ENCODE data around the gene SUN1. TPM values are rescaled to one million over a fixed set of nuclear protein-coding genes. Genes with fewer than 3 reads are reported as not detected.

SUN1 gene
- total RNA-seq, 1 donor from 2014 or later, result 121 TPM

DNA sequence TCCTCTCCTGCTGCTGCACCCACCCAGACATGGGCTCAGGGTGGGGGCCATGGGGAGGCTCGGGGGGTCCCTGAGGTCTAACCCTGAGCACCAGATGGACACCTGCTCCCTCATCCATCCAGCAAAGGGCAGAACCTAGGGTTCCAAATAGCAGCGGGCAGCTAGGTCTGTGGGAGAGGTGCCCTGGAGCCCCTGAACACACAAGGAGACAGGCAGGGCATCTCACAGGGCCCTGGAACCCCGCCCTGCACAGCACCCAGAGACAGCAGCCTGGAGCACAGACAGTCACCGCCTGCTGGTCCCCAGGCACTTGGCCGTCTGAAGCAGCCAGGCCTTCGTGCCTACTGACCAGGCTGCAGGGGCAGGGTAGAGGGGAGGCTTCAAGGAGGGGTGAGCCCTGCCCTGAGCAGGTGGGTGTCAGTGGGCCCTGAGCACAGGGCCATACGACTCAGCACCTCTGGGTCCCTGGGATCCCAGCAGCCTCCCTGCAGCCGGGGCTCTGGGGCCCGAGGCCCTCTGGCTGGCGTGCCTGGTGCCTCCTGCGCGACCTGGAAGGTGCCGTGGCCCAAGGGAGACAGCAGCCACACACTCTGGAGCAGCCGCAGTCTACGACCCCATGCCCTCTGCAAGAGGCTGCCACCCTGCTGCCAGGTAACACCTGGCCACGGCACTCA lies 82.4 kb downstream of the SUN1 start:
- no peak for DNase-seq (ENCODE audit: extremely low spot score, unreplicated experiment)
- peaks cover 13% of the 10 kb centered on the region for H3K4me1 Mint-ChIP-seq (ENCODE audit: unreplicated experiment)
- TF ChIP-seq, protein P1, sequence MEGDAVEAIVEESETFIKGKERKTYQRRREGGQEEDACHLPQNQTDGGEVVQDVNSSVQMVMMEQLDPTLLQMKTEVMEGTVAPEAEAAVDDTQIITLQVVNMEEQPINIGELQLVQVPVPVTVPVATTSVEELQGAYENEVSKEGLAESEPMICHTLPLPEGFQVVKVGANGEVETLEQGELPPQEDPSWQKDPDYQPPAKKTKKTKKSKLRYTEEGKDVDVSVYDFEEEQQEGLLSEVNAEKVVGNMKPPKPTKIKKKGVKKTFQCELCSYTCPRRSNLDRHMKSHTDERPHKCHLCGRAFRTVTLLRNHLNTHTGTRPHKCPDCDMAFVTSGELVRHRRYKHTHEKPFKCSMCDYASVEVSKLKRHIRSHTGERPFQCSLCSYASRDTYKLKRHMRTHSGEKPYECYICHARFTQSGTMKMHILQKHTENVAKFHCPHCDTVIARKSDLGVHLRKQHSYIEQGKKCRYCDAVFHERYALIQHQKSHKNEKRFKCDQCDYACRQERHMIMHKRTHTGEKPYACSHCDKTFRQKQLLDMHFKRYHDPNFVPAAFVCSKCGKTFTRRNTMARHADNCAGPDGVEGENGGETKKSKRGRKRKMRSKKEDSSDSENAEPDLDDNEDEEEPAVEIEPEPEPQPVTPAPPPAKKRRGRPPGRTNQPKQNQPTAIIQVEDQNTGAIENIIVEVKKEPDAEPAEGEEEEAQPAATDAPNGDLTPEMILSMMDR (conservative IDR thresholded peaks at IDR 0.05), result no peak
- H3K36me3 Mint-ChIP-seq, result no peaks in the 10 kb centered on the region
- no peaks in the 10 kb centered on the region for H3K9me3 Mint-ChIP-seq
- H3K27me3 Mint-ChIP-seq, result peaks cover 7% of the 10 kb centered on the region
- H3K4me3 Mint-ChIP-seq, result no peak overlapping the region
- no peak overlapping the region for H3K27ac Mint-ChIP-seq

- H3K27me3 Mint-ChIP-seq, result peaks cover under 1% of the 10 kb centered on the region
- no peaks in the 10 kb centered on the region for H3K9me3 Mint-ChIP-seq
- DNase-seq (ENCODE audit: extremely low spot score, unreplicated experiment), result no peak
- TF ChIP-seq, protein P1 (conservative IDR thresholded peaks at IDR 0.05), result no peak
- peaks cover 13% of the 10 kb centered on the region for H3K4me1 Mint-ChIP-seq (ENCODE audit: unreplicated experiment)
- no peaks in the 10 kb centered on the region for H3K36me3 Mint-ChIP-seq
- no peak overlapping the region for H3K4me3 Mint-ChIP-seq
- no peak overlapping the region for H3K27ac Mint-ChIP-seq
Measured at GRCh38 chr7:915291-916218, 83.3 kb downstream of the SUN1 start.

DNA sequence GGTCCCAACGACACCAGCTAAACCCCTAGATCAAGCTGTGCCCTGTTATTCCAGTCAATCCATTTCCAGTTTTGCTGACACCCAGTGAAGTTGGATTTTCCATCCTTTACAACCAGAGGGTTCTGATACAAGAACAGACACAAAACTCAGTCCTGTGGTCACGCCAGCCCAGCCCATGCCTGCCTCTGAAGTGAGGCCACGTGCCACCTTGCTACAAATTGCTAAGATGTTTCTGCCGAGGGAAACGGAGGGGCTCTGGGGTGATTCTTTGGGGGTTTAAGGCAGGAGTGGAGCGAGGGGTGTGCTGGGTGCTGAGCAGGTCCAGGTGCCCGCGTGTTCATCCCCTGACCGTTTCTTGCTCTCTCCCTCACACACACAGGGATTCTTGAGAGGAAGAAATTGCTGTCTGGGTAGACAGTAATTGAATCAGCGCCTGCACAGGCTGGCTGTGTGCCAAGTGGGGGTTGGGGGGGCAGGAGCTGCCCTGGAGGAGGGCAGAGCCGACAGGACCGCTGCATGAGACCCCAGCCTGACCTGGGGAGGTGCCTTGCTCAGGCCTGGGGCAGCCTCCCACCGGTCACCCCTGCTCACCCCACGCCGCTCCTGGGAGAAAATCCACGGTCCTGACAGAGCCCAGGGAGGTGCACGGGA lies 84.1 kb downstream of the SUN1 start:
- H3K27me3 Mint-ChIP-seq, result no peaks in the 10 kb centered on the region
- H3K4me1 Mint-ChIP-seq (ENCODE audit: unreplicated experiment), result peaks cover 13% of the 10 kb centered on the region
- no peak overlapping the region for H3K27ac Mint-ChIP-seq
- TF ChIP-seq, protein P1 (conservative IDR thresholded peaks at IDR 0.05), result no peak
- no peak for DNase-seq (ENCODE audit: extremely low spot score, unreplicated experiment)
- no peaks in the 10 kb centered on the region for H3K36me3 Mint-ChIP-seq
- no peak overlapping the region for H3K4me3 Mint-ChIP-seq
- no peaks in the 10 kb centered on the region for H3K9me3 Mint-ChIP-seq

DNA sequence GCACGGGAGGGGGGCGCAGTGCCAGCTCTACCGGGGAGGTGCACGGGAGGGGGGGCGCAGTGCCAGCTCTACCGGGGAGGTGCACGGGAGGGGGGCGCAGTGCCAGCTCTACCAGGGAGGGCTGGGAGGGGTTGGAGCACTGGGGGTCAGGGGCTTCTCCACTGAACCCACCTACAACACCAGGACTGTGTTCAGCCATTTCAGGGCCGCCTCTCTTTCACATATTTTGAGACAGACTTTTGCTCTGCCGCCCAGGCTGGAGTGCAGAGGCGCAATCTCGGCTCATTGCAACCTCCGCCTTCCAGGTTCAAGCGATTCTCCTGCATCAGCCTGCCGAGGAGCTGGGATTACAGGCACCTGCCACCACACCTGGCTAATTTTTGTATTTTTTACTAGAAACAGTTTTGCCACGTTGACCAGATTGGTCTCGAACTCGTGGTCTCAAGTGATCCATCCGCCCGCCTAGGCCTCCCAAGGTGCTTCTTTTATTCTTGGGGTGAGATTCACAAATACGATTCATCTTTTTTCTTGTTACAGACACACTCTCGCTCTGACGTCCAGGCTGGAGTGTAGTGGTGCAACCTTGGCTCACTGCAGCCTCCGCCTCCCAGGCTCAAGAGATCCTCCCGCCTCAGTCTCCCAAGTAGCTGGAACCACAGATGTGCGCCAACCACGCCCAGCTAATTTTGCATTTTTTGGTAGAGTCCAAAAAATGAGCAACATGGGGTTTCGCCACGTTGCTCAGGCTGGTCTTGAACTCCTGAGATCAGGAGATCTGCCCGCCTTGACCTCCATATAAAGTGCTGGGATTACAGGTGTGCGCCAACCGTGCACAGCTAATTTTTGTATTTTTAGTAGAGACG lies 85.2 kb downstream of the SUN1 start:
- no peak overlapping the region for H3K4me3 Mint-ChIP-seq
- no peaks in the 10 kb centered on the region for H3K36me3 Mint-ChIP-seq
- H3K27ac Mint-ChIP-seq, result no peak overlapping the region
- H3K9me3 Mint-ChIP-seq, result no peaks in the 10 kb centered on the region
- TF ChIP-seq, protein P1 (conservative IDR thresholded peaks at IDR 0.05), result no peak
- no peak for DNase-seq (ENCODE audit: extremely low spot score, unreplicated experiment)
- H3K27me3 Mint-ChIP-seq, result no peaks in the 10 kb centered on the region
- H3K4me1 Mint-ChIP-seq (ENCODE audit: unreplicated experiment), result peaks cover 13% of the 10 kb centered on the region

DNA sequence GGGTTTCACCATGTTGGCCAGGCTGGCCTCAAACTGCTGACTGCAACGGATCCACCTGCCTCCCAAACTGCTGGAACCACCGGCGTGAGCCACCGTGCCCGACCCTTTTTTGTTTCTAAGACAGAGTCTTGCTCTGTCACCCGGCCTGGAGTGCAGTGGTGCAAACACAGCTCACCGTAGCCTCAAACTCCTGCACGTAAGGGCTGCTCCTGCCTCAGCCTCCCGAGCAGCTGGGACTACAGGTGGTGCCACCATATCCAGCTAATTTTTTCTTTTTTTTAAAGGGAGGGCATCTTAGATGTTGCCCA lies 85.8 kb downstream of the SUN1 start:
- TF ChIP-seq, protein P1 (conservative IDR thresholded peaks at IDR 0.05), result no peak
- Mint-ChIP-seq H3K27me3 (no peaks in the 10 kb centered on the region), H3K36me3 (no peaks in the 10 kb centered on the region), H3K4me1 (ENCODE audit: unreplicated experiment) (peaks cover 13% of the 10 kb centered on the region), H3K4me3 (no peak overlapping the region), H3K27ac (no peak overlapping the region), H3K9me3 (no peaks in the 10 kb centered on the region)
- DNase-seq (ENCODE audit: extremely low spot score, unreplicated experiment), result no peak
